Erythroblast (primary cell): ENCODE measurements around the gene BTG2.

Source experiments
- GATA1 ChIP-seq: IDR thresholded peaks from 2 replicates; pipeline ENCODE4 v1.6.1; 2011; ENCODE audit warnings: low read depth, mild to moderate bottlenecking, control low read depth, low read length, moderate library complexity
- POLR2A ChIP-seq: IDR thresholded peaks from 2 replicates; pipeline ENCODE4 v1.6.1; 2011; ENCODE audit warnings: mild to moderate bottlenecking, low read length

DNA sequence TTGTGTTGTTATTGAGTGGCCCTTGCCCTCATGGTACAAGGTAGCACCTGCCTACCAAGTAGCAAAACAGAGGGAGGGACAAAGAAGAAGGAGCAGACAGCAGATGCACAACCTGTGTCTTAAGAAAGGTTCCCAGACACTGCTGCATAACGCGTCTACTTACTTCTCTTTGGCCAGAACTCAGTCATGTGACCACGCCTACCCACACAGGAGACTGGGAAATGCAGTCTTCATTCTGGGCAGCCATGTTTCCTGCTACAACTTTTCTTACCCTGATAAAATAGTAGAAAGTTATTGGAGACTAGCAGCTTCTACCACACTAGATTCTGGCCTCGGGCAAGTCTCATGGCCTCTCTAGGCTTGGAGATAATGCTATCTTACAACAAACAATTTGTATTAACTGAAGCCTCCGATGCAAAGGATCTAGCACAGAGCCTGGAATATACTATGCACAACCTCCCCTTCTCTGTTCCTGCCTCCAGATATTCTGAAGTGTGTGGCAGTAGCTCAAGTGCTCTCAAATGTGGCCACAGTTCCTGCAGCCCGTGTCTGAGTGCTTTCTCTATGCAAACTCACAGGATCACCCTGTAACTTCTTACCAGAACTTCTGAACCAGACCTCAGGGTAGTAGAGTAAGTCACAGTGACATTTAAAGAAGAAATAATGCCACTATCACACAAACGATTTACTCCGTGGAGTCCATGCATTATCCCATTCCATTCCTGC is 34.1 kb upstream of the BTG2 start:
- TF ChIP-seq POLR2A: no peak
- TF ChIP-seq GATA1: no peak
